B cell (primary cell): ENCODE data around the gene UBAP1L.

ENCODE experiments used
- CTCF ChIP-seq: fragments of 200-600 bp; IDR thresholded peaks from one replicate; pipeline ENCODE4 v1.8.0; 2022; ENCODE audit warnings: antibody characterized with exemption, mild to moderate bottlenecking
- EZH2 ChIP-seq: IDR thresholded peaks from 2 replicates; pipeline ENCODE4 v1.6.1; 2012; ENCODE audit warnings: borderline replicate concordance, low read depth, mild to moderate bottlenecking, moderate library complexity, low read length; ENCODE audit not compliant: insufficient read depth, poor library complexity, severe bottlenecking

- no peak for TF ChIP-seq CTCF
- no peak for TF ChIP-seq EZH2
Observed at GRCh38 chr15:65095011-65095746, 19.8 kb downstream of the UBAP1L start.
